HAP-1 (cell line): Measurements from ENCODE around the gene YEATS2.

Experiments used
- DNase-seq, 2 experiments: peaks; one replicate each; pipeline ENCODE4 v3.0.0-alpha.2; 2016 to 2020; ENCODE audit warnings: low spot score in 2 of 2
- H3K27me3 ChIP-seq: fragments of 250-450 bp; sonication (Bioruptor Pico); 2 replicates; pipeline ENCODE4 v1.5.1; 2020; ENCODE audit warnings: low read depth, mild to moderate bottlenecking, moderate library complexity
- H3K36me3 ChIP-seq: fragments of 250-450 bp; sonication (Bioruptor Pico); replicated peaks from 2 replicates; pipeline ENCODE4 v1.5.1; 2020; ENCODE audit warnings: mild to moderate bottlenecking
- H3K4me1 ChIP-seq: fragments of 250-450 bp; sonication (Bioruptor Pico); 2 replicates; pipeline ENCODE4 v1.5.1; 2020; ENCODE audit warnings: mild to moderate bottlenecking
- H3K4me3 ChIP-seq: fragments of 250-450 bp; sonication (Bioruptor Pico); 2 replicates; pipeline ENCODE4 v1.5.1; 2020; ENCODE audit warnings: mild to moderate bottlenecking, moderate library complexity
- H3K9me3 ChIP-seq: fragments of 250-450 bp; sonication (Bioruptor Pico); 2 replicates; pipeline ENCODE4 v1.5.1; 2020; ENCODE audit warnings: mild to moderate bottlenecking, moderate library complexity
- in situ Hi-C: fragments of 300-500 bp; cut with MboI; formaldehyde crosslinking; loops from 3 replicates; pipeline ENCODE4 v1.14.3; 2020; ENCODE audit warnings: low sequenced_read_pairs, inconsistent platforms, mixed read lengths

Gene YEATS2

GRCh38 chr3:183815951-183816475 lies 118.4 kb downstream of the YEATS2 start:
- in situ Hi-C loops: no loop called here
- no peak for DNase-seq
- H3K4me1 ChIP-seq: no peaks in the 10 kb centered on the region
- no peak overlapping the region for H3K4me3 ChIP-seq
- no peaks in the 10 kb centered on the region for H3K9me3 ChIP-seq
- H3K27me3 ChIP-seq: no peaks in the 10 kb centered on the region
- peaks cover 26% of the 10 kb centered on the region for H3K36me3 ChIP-seq

- in situ Hi-C loops: no loop called here
- no peaks in the 10 kb centered on the region for H3K27me3 ChIP-seq
- no peak for DNase-seq
- H3K4me3 ChIP-seq: no peak overlapping the region
- no peaks in the 10 kb centered on the region for H3K9me3 ChIP-seq
- H3K4me1 ChIP-seq: no peaks in the 10 kb centered on the region
- H3K36me3 ChIP-seq: peaks cover 19% of the 10 kb centered on the region
Measured at GRCh38 chr3:183816681-183817510, 119.3 kb downstream of the YEATS2 start.

- Histone ChIP-seq H3K27me3 (no peaks in the 10 kb centered on the region), H3K4me1 (no peaks in the 10 kb centered on the region), H3K36me3 (peaks cover 18% of the 10 kb centered on the region), H3K4me3 (no peak overlapping the region), H3K9me3 (no peaks in the 10 kb centered on the region)
- DNase-seq: no peak
- in situ Hi-C loops: no loop called here
Measured at GRCh38 chr3:183817639-183818038, 120.0 kb downstream of the YEATS2 start.

DNA sequence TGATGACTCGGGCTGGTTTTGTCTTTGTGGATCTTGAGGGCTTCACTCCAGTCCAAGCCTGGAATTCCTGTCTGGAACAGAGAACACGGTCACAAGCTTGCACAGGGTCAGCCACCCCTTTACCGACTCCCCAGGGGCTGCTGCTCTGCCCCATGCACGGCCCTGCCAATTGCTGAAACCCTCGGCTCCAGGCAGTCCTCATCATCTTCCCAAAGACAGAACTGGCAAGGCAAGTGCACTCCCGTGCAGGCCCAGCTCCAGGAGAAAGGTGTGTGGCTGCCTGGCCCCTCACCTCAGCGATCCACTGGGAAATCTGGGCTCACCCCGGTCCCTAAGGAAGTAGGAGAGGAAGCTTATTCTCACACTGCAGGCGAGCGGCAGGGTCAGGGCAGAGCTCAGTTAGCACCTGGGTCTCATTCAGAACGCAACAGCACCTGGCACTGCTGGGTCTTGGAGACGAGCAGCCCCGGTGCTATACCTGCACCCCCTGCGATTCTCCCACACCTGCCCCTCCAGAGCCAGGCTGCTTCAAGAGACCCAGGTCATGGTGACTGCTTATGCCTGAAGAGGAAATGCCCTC lies 120.5 kb downstream of the YEATS2 start:
- Histone ChIP-seq H3K27me3 (no peaks in the 10 kb centered on the region), H3K4me1 (no peaks in the 10 kb centered on the region), H3K9me3 (no peaks in the 10 kb centered on the region), H3K4me3 (no peak overlapping the region), H3K36me3 (peaks cover 18% of the 10 kb centered on the region)
- no peak for DNase-seq
- in situ Hi-C loops: no loop called here

DNA sequence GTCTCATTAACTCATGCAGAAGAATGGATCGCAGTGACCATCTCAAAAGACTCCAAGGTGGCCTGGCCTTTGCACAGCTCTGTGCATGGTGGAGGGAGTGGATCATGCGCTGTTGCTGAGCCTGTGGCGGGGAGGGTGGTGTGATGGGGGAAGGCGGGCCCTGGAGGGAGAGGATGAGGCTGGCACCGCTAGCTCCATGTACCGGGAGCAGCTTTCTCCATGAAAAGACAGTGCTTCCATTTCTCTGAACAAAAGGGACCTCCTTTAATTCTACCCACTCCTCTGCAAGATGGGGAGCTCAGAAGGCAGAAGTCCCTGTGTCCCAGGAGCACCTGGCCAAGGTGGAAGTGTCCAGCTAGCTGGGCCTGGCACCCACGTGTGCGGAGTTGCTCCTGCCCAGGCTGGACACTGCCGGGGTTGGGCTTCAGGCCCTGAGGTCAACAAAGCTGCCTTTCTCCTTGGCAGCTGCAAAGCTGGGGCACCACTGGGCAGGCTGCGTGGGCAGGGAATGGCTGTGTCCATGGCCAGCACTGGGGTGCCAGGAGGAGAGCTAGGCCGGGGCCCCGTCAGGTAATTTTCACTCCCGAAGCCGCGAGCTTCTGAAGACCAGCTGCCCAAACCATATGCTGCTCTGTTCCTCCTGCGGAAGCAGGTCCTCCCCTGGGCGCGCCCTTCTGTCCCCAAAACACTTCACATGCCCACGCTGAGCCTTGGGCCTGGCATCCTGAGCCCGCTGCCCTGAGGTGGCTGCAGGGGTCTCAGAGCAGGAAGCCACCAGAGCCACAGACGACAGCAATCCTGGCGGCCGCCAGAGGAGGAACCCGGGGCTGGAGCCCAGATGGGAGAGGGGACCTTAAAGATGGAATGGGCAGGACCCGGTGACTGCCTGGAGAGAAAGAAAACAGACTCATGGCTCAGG lies 121.4 kb downstream of the YEATS2 start:
- no peak for DNase-seq
- in situ Hi-C loops: no loop called here

DNA sequence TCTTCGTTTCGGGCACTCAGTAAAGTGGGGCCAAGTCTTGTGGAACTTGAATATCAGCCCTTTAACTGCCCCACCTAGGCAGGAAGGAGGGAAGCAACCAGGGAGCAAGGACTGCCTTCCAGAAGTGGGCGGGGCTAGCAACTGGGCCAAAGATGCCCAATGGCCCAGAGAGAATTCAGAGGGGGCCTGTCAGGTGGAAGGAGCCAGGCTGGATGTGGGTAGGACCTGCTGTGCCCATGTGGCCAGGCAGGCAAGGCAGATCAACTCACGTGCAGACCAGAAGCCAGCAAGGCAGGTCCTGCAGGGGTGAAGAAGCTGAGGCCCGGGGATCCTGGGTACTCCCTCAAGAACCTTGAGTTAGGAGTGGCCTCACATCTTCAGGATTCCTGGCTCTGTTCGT lies 122.2 kb downstream of the YEATS2 start:
- peaks cover 8% of the 10 kb centered on the region for H3K4me1 ChIP-seq
- in situ Hi-C loops: no loop called here
- no peak for DNase-seq
- H3K27me3 ChIP-seq: no peaks in the 10 kb centered on the region
- H3K36me3 ChIP-seq: peaks cover 18% of the 10 kb centered on the region
- no peak overlapping the region for H3K4me3 ChIP-seq
- H3K9me3 ChIP-seq: no peaks in the 10 kb centered on the region

More for the DNA sequence above, 121.4 kb downstream of the YEATS2 start:
- H3K36me3 ChIP-seq: peaks cover 18% of the 10 kb centered on the region
- no peak overlapping the region for H3K4me3 ChIP-seq
- no peaks in the 10 kb centered on the region for H3K27me3 ChIP-seq
- H3K9me3 ChIP-seq: no peaks in the 10 kb centered on the region
- H3K4me1 ChIP-seq: peaks cover 4% of the 10 kb centered on the region; the same call in 1 of the 2 replicates

DNA sequence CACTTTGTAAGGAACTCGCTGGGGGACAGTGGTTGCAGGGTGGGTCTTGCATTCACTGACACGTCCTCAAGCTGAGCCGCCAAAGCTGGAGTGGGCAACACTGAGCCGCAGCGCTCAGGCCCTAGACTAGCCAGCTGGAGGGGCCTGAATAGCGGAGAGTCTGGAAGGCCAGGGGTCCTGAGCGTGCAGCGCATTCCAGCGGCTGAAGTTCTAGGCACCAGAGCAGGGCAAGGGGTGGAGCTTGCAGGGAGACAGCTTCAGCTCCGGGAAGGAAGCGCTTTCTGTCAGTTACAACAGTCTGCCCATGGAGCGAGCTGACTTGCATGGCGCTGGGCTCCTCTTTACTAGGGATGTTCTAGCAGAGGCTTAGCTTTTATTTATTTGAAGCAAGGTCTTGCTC lies 125.0 kb downstream of the YEATS2 start:
- H3K4me3 ChIP-seq: no peak overlapping the region
- H3K9me3 ChIP-seq: no peaks in the 10 kb centered on the region
- H3K27me3 ChIP-seq: no peaks in the 10 kb centered on the region
- no peak for DNase-seq
- in situ Hi-C loops: no loop called here
- peaks cover 8% of the 10 kb centered on the region for H3K4me1 ChIP-seq
- H3K36me3 ChIP-seq: peaks cover 1% of the 10 kb centered on the region

DNA sequence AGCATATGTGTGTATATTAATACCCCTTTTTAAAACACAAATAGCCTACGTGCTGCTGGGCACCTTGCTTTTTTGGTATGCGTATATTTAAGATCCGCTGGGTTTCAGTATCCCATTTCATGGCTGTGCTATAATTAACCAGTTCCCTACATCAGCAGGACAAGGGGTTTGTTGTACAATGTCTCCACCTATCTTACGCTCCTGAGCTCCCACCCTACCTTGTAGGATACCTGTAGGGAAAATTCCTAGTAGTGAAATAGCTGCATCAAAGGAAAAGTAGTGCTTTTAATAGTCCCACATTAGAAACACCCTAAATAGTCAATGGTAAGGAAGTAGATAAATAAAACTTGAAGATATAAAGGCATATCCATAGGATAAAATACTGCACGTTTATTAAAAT lies 126.4 kb downstream of the YEATS2 start:
- peak in 1 of 2 experiments; percentile 42 for DNase-seq

GRCh38 chr3:183824761-183825455 lies 127.3 kb downstream of the YEATS2 start:
- DNase-seq: peak in 1 of 2 experiments; percentile 39
- peak overlapping the region; percentile 62 for H3K4me3 ChIP-seq

More for the DNA sequence above, 126.4 kb downstream of the YEATS2 start:
- H3K27me3 ChIP-seq: no peaks in the 10 kb centered on the region
- peaks cover 8% of the 10 kb centered on the region for H3K4me1 ChIP-seq
- peaks cover under 1% of the 10 kb centered on the region; the same call in 1 of the 2 replicates for H3K36me3 ChIP-seq
- in situ Hi-C loops: no loop called here
- H3K4me3 ChIP-seq: peak overlapping the region; percentile 62
- H3K9me3 ChIP-seq: no peaks in the 10 kb centered on the region

DNA sequence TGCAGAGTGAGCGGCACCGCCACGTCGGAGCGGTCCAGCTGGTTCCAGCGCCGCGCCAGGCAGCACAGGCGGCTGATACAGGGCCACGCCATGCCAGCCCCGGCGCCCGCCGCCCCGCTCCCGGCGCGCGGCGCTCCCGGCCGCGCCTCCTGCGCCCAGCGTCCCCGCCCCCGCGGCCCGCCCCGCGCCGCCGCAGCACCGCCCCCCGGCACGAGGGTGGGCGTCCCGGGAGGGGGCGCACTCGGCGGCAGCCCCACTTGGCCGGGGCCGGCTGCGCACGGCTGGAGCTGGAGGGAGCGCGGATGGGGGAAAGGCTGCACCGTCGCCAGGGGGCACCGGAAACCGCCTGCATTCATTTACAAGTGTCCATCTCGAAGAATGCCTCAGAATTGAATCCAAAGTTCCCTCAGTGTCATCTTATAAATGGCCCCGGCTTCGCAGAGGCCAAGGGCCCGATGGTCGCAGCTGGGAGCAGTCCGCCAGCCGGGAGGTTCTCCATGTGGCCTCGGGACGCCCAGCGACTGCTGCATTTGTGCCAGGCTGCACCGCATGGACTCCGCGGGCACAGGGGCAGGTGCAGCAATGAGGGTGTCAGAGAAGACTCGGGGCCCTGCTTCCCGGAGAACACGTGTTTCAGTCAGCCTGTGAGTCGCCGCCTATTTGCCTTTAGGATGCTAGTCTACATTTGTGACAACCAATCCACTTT lies 128.0 kb downstream of the YEATS2 start, which contains the start of gene MAP6D1:
MAP6D1 (minus strand) TSS at position 122 of the 706 bp plus-strand sequence; CDS start at position 92, 30 bp downstream.
- Histone ChIP-seq H3K4me3 (peak within 1 kb of the TSS; percentile 62), H3K9me3 (no peaks in the 10 kb centered on the region), H3K36me3 (peaks cover 9% of the 10 kb centered on the region), H3K4me1 (peaks cover 8% of the 10 kb centered on the region), H3K27me3 (no peaks in the 10 kb centered on the region)
- in situ Hi-C loops: no loop called here
- DNase-seq: peak; percentile 79 to 88

More at GRCh38 chr3:183824761-183825455, 127.3 kb downstream of the YEATS2 start:
- H3K4me1 ChIP-seq: peaks cover 8% of the 10 kb centered on the region
- in situ Hi-C loops: no loop called here
- peaks cover 9% of the 10 kb centered on the region for H3K36me3 ChIP-seq
- H3K27me3 ChIP-seq: no peaks in the 10 kb centered on the region
- no peaks in the 10 kb centered on the region for H3K9me3 ChIP-seq

GRCh38 chr3:183826448-183827250 lies 129.1 kb downstream of the YEATS2 start:
- DNase-seq: no peak
- Histone ChIP-seq H3K4me1 (peaks cover 8% of the 10 kb centered on the region), H3K9me3 (no peaks in the 10 kb centered on the region), H3K36me3 (peaks cover 13% of the 10 kb centered on the region), H3K27me3 (no peaks in the 10 kb centered on the region), H3K4me3 (no peak overlapping the region)
- in situ Hi-C loops: no loop called here
